ENCODE results near the gene ZNF407. TPM values are rescaled to one million over a fixed set of nuclear protein-coding genes. Genes with fewer than 3 reads are reported as not detected.
"Not testable (repeated sequence)": the region's sequence is repeated elsewhere in the genome, so short reads cannot be mapped to it uniquely, and the experiment has no call there.

ZNF407 gene
- total RNA-seq, 1 donor from 2014 or later: 27.2 TPM

DNA sequence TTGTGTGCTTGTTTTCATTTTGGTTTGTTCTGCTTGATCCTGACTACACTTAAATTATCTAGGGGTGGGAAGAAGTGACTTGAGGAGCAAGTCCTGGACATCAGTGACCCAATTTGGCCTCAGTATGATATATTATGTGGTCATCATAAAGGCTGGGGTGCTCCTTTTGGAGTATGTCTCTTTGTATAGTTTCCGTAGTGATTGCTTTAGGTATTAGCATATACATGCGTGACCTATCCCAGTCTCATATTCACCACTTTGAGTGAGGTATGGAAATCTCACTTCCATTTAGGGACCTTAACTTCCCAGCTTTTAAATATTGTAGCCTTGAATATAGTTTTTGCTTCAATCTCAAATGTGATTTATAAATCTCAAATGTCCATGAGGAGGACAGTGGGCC, 370.3 kb downstream of the ZNF407 start:
- no peak for DNase-seq (ENCODE audit: low spot score)

DNA sequence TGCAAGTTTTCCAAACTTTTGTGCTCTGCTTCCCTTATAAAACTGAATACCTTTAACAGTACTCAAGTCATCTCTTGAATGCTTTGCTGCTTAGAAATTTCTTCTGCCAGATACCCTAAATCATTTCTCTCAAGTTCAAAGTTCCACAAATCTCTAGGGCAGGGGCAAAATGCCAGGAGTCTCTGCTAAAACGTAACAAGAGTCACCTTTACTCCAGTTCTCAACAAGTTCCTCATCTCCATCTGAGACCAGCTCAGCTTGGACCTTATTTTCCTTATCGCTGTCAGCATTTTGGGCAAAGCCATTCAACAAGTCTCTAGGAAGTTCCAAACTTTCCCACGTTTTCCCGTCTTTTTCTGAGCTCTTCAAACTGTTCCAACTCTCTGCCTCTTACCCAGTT, 373.7 kb downstream of the ZNF407 start:
- DNase-seq (ENCODE audit: low spot score): not testable (repeated sequence)

DNA sequence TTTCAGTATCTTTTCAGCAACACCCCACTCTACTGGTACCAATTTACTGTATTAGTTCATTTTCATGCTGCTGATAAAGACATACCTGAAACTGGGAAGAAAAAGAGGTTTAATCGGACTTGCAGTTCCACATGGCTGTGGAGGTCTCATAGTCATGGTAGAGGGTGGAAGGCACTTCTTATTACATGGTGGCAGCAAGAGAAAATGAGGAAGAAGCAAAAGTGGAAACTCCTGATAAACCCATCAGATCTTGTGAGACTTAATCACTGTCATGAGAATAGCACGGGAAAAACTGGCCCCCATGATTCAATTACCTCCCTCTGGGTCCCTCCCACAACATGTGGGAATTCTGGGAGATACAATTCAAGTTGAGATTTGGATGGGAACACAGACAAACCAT, 374.1 kb downstream of the ZNF407 start:
- not testable (repeated sequence) for DNase-seq (ENCODE audit: low spot score)

DNA sequence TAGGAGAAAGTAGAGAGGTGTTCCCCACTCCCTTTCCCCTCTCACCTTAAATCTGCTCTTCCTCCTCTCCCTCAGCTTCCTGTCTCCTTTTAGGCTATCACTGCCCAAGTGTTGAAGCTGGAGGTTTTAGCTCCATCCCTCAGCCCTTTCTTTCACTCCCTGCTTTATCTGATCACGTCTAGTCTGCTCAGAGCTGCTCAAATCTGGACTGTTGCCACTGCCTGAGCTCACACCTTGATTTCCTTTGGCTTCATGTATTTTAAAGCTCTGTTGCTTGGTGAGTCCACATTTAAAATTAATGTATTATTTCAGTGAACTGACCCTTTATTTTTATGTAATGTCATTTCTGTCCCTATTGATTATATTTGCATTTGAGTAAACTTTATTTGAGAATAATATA, 374.7 kb downstream of the ZNF407 start:
- DNase-seq (ENCODE audit: low spot score): no peak

DNA sequence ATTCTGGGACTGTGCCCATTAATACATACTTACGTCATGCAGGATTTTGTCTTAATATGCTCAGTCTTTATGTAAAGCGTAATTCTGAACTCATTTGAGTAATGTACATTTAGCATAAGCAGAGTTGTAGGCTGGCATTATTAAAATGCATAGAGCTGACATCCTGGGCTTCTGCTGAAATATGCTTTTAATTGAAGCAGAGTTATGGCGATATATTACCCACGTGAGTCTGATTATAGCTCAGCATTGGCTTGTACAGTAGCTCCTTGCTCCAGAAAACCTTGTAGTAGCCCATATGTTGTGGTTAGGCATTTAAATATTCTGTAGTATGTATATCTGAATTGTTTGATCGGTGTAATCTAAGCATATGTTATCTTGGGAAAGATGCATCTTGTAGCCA, 377.3 kb downstream of the ZNF407 start:
- DNase-seq (ENCODE audit: low spot score): no peak

DNA sequence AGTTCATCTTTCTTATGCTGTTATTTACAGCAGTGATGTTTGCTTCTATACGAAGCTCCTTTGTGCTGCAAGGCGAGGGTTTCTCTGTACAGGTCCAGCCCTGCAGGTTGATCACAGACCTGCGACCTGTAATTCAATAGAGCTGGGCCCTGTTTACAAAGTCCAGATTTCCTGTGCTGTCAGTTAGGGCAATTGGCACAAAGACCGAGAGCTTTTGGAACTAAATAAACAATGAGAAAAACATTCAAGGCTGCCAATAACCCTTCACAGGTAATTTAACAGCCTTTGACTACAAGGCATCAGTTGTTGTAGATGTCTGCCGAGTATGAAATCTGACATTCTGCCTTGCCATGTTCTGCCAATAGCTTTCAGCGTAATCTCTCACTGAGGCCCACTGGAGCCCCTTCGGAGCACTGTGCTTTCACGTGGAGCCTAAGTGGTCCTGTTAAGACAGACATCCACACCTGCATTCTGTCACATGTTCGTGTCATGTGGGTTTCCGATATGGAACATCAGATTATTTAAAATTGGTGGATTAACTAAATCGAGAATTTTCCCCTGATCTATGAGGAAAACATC, 378.8 kb downstream of the ZNF407 start:
- no peak for DNase-seq (ENCODE audit: low spot score)

DNA sequence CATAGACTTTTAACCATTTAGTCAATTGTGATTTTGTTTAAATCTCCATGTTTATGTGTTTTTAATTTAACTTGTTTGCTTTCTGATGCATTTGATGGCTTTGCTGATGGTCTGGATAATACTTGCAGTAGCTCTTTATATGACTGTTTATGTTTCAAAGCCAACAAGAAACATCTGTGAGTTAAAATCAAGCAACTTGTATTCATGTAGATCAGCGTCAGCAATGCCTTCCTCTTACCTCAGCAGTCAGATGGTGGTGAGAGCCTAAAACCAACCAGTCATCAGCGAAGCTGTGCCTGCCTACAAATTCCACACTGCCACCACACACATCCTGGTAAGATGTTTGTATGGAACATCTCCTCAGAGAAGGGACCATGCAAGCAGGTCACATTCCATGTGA, 379.4 kb downstream of the ZNF407 start:
- DNase-seq (ENCODE audit: low spot score): no peak

DNA sequence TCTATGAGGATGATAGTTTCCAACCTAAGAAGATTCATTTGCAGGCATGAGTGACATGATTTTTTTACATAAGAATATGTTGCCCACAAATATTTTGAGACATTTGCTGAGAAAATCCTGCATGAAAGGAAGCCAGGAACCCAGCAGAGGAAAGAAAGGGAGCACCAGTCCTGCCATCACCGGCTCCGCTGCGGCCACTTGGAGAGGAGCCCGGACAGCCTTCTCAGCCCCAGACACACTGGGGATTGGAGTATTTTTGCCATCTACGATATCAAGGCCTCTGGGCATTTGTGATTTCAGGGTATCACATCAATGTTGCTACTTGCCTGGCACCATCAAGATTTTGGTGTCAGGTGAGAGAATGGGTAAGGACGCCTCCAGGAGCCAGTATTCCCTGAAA, 383.0 kb downstream of the ZNF407 start:
- no peak for DNase-seq (ENCODE audit: low spot score)

DNA sequence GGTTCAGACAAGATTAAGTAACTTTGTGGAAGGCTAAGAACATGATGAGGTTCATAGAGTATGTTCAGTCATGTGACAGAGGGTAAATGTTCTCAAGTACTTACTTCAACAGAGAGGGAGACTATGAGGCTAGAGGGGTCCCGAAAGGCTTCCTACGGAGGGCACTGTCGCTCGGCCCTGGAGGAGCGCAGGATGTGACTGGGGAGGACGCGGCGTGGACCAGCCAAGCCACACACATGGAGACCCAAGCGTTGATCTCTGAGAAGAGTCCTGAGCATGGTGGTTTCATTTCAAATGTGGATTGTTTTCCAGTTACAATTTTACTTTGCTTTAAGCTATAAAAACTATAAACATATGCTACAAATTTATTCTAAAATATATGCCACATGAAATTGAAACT, 383.8 kb downstream of the ZNF407 start:
- DNase-seq (ENCODE audit: low spot score): no peak

DNA sequence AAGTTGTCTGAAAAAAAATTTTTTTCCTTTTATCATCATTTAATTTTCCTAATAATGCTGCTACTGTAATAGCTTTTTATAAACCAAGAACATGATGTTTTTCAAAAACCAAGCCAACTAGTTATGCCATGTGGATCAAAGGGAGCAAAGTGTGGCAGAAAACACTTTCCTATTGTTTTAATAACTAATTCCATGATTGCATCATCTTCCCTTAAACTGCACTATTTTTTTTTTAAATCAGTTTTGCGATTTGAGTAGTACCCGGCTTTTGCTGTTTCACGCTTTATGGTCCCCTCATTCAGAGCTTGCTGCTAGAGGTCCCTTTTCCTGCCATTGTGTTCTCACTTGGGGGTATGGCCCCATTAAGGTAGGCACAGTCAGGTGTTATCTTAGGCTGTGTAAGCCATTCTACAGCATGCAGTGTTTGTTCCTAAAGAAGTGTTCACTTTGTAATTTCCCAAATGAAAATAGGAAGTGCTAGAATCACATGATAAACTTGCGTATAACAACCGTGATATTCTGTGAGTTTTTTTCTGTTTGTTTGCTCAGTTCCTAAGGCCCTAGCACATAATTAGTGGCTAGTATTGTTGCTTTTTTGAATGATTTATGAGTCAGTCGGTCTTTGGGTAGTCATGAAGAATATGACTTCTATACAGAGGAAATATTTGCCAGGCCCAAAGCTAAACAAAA, 385.4 kb downstream of the ZNF407 start:
- DNase-seq (ENCODE audit: low spot score): no peak

DNA sequence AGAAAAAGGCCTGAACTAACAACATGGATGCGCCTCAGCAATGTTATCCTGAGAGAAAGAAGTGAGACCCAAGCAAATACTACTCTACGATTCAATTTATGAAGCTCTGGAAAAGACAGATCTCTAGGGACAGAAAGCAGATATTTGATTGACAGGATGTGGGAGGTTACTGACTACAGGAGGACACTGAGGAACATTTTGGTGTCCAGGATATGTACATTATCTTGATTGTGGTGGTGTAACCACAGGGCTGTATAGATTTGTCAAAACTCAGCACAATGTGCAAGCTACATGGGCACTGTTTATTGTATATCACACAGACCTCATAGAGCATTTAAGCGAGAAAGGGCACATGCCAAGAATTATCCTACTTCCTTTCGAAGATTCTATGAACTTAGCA, 391.5 kb downstream of the ZNF407 start:
- DNase-seq (ENCODE audit: low spot score): no peak

DNA sequence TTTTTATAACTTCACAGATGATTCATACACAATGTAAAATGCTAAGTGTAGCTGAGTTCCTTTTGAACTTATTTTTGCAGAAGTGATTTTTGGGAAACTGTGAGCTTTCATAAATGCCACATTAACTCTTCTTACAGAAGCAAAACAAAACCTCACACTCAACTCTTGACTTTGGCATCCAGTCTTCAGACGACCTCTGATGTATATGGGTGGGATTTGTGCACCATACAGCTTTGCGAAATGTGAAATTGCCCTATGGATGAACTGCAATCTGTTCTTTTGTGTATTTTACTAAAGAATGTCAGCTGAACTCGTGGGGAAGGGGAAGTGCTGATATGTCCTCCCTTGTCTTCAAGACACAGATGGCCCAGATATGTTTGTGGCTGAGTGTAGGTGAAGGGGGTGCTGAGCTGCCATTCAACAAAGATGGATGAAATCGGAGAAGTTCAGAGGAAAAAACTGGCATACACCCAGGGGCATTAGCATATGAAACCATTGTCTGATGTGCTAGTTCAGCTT, 393.0 kb downstream of the ZNF407 start:
- no peak for DNase-seq (ENCODE audit: low spot score)

DNA sequence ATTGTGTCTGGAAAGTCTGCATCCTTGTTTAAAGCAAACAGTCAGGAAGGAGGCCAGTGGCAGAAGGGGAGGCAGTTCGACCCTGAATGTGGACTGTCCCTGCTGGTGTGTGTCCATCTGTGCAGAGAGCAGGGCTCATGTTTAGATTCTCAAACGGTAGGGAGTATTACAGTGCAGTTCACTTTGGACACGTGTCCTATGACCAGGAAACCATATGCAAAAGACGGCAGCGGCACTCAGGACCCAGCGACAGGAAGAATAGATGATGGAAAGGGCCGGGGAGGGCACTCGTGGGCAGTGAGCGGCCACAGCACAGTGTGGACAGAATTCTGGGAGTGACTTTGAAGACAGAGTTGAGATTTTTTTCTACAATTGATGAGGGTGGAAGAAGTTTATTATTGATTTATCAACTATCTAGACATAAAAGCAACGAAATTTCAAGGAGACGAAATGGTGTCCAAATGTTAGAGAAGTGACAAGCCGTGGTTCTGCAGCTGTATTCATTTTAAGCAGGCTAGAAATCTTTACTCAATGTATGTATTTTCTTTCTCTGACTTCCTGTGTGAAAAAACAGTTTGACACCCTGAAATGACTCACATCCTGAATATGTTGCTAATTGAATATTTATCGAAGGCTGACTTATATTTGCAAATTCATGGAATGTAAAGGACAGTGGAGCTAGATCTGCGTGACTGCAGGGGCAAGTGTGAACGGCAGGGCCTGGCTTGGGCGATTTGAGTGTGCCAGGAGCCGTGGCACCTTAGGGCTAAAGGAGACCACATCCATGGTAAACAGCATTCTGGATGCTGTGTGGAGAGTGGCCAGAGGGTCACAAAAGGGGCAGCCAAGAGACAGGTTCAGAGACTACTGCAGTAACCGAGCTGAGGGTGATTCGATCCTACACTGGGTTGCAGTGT, 397.1 kb downstream of the ZNF407 start:
- DNase-seq (ENCODE audit: low spot score): no peak

DNA sequence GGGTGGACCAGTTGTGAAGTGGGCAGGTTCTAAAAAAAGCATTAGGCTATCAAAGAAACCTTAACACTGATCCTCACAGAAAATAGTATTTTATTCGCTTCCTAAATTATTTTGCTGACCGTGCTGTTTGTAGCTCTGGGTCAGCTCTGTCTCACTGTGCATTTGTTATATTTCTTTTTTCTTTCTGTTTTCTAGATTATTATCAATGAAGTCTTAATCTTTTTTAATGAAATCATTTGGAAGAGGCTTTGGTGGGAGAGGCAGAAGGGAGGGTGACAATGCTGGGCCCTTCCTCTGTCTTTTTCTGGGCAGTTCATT, 397.7 kb downstream of the ZNF407 start:
- no peak for DNase-seq (ENCODE audit: low spot score)

DNA sequence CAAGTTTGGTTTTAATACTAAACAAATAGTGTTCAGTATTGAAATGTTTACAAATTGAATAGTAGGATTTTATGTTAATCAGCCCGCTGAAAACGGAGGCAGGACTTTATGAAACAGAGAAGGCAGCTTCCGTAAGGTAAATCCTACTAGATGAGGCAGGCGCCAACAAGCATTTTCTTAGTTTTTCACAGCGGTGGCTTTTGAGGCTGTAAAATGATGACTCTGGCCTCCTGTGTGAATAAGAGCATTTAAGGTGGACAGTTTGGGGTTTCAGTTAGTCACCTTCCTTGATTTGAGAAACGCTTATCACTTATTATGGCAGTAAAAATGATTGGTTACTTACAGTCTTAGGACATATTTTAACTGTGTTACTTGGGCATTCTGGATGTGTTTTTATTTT, 398.4 kb downstream of the ZNF407 start:
- DNase-seq (ENCODE audit: low spot score): no peak

DNA sequence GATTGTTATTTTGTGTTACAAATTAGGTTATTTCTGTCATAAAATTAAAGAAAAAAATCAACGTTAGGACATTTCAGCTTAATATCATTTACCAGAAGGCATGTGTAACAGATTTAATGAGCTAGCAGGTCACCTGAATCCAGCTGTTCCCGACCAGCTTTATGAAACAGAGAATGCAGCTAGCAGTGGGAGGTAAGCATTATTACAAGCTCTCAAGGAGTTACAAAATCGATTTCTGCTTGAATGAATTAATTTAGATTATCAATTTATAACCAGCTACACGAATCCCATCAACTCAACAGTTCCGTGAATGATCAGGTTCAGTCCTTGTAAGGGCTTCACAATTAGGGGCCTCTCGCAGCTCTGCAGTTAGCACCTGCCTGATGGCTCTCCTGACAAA, 399.3 kb downstream of the ZNF407 start:
- no peak for DNase-seq (ENCODE audit: low spot score)

DNA sequence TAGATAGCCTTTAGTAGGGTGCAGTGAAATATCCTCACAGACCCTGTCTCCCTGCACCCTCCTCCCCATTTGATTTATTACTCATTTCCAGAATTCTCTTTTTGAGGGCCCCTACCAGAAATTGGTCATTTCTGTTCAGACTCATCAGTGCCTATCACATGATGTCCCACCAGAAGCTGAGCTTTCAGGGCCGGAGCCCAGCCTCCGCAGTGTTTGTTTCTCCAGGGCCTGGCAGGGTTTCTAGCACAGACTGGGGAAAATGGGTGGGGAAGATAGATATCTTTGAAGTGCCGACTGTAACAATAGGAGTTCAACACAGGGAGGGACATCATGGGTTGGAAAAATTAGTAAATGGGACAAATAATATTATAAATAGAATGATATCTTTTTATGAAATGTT, 403.2 kb downstream of the ZNF407 start:
- no peak for DNase-seq (ENCODE audit: low spot score)

DNA sequence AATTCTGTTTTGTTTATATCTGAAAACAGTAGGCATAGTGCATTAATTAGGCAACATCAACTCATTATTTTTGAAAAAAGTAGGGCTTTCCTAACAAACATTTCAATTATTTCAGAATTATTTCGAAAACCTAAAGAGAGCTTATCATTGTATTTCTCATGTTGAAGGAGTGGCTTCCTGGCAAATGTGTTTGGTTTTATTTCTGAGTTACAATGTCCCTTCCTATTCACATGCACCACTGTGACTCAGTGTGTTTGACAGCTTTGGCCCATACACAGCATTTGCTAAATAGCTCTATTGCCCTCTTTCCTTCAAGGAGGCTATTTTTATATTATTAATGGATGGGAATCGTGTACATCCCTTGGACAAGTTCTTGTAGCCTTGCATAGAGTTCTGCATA, 405.4 kb downstream of the ZNF407 start:
- DNase-seq (ENCODE audit: low spot score): no peak

DNA sequence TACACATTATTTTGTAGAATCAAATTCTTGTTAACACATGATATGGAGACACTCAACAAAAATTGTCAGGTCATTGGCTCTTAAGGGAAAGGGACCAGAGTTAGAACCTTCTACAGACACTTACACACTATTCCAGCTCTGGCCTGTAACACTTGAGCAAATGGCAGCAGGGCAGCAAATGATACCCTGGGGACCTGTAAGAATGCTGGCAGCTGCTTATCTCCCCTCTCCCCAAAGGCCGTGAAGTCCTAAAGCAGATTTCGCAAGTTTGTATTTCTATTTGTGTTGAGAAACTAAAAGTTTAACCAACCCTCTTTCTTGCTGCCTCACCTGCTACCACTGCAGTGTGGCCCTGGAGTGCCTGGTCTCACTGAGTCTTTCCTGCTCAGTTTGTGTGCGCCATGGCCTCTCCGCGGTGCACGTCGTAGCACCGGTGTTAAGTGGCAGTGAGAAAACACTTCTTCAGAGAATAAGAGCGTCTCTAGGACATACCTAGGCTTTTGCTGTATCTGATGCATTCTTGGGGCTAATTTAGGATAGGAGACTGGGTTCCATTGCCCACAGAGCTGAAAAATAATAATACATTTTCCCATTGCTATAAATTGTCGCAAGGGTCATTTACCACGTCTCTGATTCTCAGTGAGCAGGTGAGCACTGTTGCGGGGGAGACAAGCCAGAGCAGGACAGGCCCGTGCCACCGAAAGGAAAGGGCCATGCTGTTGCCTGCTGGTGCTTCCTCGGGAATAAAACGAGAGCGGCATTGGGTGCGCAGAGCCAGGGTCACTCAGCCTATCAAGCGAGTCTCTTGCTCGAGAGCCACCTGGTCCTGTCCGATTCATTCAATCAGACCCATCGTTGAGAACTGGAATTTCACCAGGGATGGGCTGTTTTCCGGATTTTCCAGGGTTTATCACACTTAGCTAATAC, 406.4 kb downstream of the ZNF407 start:
- DNase-seq (ENCODE audit: low spot score): no peak

DNA sequence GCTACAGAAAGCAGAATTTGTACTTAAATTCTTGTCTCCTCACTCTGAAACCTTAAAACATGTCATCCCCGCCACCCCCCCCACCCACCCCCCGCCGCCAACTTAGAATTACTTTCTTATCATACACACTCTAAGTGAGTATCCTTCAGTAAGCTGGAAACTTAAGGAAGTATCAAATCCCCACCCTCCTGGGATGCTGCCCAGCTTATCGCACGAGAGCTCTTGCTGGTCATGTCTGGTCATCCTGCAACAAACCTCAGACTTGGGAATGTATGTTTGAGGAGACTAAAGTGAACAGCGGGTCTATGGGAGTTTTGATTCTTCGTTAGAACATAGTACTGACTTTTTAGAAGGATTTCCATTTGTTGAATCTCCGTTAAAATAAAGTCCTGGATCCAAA, 408.0 kb downstream of the ZNF407 start:
- DNase-seq (ENCODE audit: low spot score): no peak

DNA sequence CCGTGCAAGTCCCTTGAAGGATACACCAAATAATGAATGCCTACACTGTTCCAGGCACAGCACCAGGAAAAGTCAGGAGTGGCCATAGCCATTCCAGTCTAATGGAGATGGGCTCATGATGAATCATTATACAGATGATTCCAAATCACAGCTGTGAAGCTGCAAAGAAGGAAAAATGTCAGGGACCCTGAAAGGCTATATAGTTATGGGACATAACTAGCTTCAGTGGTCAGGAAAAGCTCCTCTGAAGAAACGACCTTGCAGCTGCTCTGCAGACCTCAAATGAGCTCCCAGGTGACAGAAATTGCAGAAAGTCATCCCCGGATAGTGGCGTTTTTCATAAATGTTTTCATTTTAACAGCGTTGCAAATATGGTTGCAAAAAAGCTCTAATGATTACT, 410.5 kb downstream of the ZNF407 start:
- no peak for DNase-seq (ENCODE audit: low spot score)

DNA sequence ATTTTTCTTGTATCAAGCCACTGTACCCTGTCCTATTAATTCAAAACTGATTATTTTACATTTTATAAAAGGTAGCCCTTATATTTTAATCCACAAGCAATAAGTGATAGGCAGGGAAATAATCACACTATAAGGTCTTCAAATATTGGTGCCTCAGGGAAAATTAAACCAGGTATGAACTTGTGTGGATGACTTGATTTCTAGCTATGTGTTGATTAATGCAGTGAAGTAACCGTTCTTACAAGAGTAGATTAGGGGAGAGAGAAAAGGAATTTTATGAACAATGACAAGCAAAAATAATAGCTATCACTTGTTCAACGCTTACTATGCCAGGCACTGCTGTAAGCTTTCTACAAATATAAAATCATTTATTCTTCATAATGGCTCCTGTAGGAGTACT, 411.6 kb downstream of the ZNF407 start:
- no peak for DNase-seq (ENCODE audit: low spot score)
